ENCODE measurements around the gene POGZ.
"Not testable (repeated sequence)": the region's sequence is repeated elsewhere in the genome, so short reads cannot be mapped to it uniquely, and the experiment has no call there.

The POGZ gene

DNA sequence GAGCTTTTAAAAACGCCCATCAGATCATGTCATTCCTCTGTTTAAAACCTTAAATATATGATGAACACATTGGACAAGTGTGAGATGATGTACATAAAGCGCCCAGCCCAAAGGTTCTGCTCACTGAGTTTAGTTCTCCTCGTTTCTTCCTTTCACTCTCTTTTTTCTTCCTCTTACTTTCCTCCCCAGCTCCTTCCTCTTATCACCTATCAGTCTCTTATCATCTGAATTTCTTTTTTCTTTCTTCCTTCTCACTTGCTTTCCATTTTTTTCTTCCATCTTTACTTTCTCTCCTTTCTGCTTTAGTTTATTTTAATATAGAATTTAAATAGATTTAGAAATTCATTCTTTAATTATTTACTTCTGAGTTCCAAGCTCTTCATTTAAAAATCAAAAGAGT, 17.8 kb upstream of the POGZ start:
- no peak for DNase-seq

DNA sequence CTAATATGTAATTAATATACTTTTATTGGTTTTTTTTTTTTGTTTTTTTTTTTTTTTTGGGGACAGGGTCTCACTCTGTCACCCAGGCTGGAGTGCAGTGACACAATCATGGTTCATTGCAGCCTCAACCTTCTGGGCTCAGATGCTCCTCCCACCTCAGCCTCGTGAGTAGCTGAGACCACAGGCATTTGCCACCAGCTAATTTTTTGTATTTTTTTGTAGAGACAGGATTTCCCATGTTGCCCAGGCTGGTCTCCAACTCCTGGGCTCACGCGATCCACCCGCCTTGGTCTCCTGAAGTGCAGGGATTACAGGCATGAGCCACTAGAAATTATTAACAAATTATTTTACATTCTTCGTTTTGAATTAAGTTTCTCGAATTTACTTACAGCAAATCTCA, 16.8 kb upstream of the POGZ start:
- no peak for DNase-seq

DNA sequence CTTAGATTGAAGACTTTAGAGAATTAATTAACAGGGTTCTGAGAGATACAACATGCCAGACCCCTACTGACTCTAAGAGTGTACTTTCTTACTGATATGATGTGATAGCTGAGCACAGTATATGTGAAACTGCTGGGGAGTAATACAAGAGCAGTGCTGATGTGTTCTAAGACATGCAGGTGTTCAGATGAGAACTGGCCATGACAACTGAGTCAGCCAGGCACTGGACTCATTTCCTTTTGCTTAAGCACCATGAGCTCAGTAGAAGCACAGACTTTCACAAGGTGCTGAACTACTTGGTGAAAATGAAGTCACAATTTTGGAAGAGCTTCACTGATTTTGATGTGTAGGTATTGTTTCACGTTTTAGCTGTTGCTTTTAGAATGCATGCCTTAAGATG, 15.9 kb upstream of the POGZ start:
- peak; percentile 23 for DNase-seq

DNA sequence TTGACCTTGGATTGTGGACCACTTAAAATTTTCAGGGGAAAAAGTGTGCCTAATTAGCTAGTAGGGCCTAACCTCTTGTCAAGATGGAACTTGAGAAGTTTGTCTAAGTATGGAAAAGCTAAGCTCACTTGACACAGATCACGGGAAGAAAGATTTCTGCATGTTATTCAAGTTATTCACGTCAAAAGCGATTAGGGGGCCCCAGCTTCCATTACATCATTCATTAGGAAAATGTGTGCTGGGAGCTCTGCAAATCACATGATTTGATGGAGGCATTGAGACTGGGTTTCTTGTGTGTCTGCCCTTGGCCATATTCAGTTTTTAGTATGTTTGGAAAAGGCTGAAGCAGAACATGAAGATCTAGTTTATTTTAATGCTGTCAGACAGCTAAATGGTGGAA, 15.5 kb upstream of the POGZ start:
- DNase-seq = no peak

DNA sequence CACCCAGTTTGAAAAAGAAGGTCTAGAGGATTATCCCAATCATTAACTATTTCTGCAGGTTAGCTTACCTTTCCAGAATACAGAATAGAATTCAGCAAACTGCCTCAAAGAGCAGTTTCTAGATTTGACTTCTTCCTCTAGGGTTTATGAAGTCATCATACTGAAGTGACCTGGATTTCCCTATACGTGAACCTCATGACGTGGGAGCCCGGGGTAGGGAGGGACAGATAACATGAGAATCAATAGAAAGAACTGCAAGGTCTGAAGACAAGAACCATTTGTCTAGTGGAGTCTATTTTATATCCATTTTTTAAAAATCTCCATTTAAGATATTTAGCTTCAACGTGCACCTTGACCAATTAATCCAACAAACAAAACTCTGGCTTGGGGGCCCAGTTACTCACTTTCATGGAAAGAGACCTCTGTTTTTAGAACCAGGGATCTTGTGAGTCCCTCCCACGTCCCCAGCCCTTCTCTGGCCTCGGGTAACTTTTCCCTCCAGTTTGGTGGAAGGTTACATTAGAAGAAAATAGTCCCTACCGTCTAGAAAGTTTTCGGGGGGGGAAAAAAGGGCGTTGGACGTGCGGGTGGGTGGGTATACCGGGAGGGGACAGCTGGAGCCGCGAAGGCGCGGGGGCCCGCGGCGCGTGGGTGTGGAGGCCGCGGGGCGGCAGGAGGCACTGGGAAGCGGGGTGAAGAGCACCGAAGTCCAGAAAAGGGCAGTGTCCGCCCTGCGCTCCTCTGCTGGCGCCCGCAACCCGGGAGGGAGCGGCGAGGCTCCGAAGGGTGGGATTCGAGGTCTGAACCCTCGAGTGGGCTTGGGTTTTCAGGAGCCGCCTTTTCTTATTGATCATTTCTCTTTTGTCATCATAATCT, 13.8 kb upstream of the POGZ start:
- DNase-seq = peak; percentile 34

DNA sequence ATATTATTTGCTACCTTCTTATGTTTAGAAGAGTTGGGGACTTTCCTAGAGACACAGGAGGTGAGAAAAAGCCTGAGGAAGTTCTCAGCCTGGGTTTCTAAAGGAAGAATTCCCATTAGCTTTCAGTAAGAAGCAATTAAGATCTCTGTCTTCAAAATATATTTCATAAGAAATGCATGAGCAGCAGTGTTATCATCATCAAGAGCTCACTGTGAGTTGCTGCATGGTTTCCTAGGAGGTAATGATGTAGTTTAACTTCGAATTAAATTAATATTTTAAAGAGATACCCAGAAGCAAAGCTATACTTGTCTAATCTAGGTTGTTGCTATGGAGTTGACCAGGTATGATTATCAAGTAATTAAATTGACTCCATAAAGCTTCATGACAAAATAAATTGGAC, 5.7 kb upstream of the POGZ start:
- no peak for DNase-seq

DNA sequence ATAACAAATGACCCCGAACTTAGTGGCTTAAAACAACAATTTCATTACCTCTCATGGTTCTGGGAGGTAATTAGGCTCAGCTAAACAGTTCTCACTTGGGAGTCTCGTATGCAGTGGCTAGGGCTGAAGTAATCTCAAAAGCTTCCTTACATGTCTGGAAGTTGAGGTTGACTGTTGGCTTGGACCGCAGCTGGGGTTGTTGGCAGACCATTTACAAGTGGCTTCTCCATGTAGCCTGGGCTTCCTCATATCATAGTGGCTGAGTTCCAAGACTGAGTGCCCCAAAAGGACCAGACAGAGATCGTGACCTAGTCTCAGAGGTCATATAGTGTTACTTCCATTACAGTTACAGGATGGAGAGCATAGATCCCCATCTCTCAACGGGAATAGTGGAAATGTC, 2.4 kb upstream of the POGZ start:
- no peak for DNase-seq

DNA sequence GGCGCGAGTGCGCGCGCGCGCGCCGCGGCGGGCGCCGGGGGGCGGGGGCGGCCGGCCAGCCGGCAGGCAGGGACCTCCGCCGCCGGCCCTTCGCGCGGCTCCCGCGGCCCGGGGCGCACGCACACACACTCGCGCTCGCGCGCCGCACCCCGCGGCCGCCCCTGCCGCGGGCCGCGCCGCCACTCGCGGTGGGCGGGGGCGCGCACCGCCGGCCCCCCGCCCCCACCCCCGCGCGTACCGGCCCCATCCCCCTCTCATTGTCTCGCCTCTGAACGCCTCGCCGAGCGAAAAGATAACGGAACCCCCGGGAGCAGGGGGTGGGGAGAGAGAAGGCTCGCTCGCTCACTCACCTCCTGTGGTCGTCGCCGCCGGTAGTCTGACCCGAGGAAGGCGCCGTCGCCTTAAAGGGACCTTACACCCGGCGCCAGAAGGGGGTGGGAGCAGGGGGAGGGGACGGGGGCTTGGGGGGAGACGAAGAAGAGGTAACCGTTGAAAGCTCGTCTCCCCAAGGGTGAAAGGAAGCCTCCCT, 428 bp downstream of the POGZ start:
- peak; percentile 64 for DNase-seq

DNA sequence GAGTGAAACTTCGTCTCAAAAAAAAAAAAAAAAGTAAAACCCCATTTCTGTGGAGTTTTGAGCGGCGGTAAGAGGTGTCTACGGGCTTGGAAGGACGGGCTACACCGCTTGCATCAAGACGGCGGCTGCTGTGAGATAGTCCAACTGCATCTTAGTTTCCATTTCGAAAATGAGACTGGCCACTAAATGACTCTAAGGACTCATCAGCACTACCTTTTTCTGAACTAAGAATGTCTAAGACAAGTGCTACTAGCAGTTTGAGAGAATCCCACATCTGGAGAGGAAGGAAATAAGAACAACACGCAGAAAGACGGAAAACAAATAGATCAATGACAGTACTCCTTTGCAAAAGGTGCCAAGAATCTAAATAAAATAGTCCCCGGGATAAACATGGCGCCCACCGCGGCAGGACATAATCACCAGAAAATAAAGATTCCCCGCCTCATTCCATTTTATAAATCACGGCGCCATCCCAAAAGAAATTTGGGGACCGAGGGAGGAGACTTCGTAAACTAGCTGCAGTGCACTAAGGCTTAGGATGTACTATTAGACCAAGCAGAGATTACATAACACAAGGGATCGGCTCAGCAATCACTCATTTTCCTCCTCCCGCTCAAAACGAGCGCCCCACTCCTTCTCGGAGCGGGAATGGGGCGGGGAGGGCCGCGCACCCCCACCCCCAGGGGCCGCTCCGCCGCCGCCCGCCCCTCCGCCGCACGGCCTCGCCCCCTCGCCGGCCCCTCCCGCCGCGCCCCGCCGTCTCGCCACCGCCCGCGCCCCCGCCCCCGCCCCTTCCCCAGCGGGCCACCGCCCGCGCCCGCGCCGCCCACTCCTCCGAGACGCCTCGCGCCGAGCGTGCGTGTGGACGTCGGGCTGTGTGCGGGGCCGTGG, 1.1 kb downstream of the POGZ start:
- DNase-seq = peak; percentile 73

DNA sequence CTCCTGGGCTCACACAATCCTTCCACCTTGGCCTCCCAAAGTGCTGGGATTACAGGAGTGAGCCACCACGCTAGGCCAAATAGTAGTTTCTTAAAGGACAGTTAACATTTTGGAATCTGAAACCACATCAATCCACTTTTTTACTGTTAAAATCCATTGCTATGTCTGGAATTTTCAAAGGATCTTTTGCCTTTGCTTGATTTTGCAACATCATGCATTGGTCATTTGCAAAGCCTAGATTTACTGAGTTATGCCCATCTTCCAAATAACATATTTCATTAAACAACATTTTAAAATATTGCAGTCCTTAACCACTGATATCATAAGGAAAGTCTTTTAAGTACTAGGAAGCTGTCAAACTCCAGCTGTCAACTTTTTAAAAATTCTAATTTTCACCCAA, 3.3 kb downstream of the POGZ start:
- no peak for DNase-seq

DNA sequence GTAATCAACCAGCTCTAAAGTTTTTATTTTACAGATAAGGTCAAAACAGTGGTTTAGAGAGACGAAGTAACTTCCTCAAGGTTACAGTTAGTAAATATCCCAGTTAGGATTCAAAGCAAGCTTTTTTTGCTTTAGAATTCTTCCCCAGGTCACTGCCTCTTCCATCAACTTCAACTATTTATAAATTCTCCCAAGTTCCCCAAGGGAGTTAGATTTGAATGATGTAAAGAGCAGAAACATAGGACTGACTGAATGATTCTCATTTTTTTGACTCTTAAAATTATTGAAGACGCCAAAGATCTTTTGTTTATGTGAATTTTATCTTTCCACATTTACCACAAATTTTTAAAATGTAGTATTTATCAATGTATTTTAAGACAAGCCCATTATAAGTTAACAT, 4.1 kb downstream of the POGZ start:
- no peak for DNase-seq

DNA sequence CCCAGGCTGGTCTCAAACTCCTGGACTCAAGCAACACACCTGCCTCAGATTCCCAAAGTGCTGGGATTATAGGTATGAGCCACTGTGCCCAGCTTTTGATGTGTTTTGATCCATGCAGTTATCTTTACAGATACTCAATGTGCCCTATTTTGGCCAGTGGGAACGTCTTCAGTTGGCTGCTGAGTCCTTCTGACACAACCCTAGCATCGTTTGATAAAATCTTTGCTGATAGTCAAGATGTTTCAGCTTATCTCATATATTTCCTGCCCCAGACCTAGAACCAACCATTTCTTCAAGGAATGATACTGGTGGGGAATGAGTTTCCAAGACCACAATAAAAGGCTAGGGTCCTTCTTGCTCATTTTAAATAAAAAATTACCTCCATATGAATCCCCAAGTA, 11.6 kb downstream of the POGZ start:
- DNase-seq = no peak

DNA sequence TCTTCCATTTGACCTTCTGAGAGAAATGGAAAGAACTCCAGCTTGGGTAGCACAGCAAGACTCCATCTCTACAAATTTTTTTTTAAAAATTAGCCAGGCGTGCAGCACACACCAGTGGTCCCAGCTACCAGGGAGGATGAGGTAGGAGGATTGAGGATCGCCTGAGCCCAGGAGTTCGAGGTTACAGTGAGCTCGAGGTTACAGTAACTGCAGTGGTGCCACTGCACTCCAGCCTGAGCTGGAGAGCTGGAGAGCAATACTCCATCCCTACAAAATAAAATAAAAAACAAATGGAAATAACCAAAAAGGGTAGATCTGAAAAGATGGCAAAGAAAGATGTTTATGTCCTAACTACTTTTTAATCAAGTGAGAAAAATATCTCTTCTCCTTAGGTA, 14.5 kb downstream of the POGZ start:
- no peak for DNase-seq

DNA sequence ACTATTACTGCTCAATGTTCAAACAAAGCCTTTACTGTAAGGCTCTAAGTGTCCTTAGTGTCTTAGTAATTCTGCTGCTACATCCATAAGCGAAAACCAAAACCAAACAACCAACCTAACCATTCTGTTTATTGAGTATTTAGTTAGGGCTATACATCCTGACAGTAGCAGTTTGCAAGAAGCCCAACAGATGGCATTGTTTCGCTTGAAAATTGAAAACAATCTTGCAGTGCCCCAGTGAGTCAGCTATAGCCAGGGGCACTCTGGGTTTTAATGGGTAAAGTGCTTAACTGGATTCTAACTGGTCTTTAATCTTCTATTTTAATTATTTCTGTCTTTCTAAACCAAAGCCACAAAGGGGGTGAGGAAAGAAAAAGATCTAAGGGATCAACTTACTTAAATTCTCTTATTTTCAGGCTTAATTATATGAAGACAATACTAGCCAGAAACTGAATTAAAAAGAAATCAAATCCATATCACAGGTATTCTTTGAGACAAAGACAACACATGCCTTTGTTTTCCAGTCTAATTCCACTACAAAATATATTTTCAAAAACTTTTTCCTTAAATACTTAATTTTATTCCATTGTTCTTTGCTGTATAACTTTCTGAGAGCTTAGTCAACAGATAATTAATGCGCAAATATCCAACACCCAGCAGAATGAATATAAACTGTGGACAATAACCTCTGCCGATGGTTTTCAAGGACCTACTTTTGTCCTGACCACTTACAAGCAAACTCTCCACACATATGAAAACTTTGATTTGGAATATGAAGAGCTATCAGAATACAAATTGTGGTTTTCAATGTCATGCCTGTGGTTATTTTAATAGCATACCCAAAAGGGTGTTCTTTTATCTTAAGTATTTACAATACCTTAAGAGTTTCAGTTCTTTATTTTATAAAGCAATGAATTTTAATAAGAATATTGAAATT, 15.2 kb downstream of the POGZ start:
- DNase-seq = peak; percentile 69

DNA sequence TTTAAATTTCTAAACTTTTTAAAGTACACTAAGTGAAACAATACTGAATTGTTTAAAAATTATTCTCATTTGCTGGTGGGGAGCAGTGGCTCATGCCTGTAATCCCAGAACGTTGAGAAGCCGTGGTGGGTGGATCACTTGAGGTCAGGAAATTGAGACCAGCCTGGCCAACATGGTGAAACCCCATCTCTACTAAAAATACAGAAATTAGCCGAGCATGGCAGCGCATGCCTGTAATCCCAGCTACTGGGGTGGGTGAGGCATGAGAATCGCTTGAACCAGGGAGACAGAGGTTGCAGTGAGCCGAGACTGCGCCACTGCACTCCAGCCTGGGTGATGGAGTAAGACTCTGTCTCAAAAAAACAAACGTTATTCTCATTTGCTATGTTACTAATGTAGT, 21.9 kb downstream of the POGZ start:
- not testable (repeated sequence) for DNase-seq

DNA sequence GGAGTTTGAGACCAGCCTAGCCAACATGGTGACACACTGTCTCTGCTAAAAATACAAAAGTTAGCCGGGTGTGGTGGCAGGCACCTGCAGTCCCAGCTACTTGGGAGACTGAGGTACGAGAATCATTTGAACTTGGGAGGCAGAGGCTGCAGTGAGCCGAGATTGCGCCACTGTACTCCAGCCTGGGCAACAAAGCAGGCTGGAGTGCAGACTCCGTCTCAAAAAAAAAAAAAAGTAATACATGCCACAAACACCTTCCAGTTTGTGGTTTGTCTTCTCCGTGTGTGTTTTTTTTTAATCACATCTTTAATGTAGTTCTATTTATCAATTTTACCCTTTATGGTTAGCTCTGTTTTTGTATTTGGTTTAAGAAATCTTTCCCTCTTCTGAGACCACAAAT, 22.3 kb downstream of the POGZ start:
- no peak for DNase-seq

DNA sequence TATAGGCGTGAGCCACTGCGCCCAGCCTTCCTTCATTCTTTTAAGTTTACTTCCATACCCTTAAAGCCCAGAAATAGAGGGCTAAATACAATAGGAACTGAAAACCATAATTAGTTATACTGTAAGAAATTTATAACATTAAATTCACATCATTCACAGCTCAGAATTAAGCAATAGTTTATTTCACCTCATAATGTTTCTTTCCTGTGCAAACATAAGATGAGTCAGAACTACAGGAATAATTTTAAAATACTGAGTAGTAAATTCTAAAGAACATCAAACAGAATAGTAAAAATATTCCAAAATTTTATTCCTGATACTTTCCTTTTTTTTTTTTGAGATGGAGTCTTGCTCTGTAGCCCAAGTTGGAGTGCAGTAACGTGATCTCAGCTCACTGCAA, 24.1 kb downstream of the POGZ start:
- no peak for DNase-seq

DNA sequence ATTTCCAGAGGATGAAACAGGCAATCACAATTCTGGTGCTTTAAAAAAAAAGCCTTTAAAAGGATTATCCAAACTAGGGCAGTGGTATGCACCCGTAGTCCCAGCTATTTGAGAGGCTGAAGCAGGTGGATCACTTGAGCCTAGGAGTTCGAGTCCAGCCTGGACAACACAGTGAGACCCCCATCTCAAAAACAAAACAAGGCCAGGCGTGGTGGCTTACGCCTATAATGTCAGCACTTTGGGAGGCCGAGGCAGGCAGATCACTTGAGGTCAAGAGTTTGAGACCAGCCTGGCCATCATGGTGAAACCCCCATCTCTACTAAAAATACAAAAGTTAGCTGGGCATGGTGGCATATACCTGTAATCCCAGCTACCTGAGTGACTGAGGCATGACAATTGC, 25.5 kb downstream of the POGZ start:
- DNase-seq = not testable (repeated sequence)

DNA sequence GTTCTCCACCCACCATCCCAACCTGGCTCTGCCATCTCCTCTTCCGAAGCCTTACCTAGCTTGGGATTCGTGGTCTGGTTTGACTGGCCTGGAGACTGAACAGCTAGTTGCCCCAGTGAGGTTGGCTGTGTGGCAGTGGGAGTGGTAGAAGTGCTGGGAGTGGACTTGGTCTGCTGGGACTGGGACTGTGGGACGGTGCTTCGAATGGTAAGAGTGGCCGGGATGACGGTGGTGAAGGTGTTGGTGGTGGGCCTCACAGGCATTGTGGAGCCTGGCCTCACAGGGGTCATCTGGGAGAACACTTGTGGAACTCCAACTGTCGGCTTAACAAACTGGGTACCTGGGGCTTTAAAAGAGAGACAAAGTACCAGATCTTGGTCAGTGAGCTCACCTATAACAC, 31.2 kb downstream of the POGZ start:
- DNase-seq = no peak

DNA sequence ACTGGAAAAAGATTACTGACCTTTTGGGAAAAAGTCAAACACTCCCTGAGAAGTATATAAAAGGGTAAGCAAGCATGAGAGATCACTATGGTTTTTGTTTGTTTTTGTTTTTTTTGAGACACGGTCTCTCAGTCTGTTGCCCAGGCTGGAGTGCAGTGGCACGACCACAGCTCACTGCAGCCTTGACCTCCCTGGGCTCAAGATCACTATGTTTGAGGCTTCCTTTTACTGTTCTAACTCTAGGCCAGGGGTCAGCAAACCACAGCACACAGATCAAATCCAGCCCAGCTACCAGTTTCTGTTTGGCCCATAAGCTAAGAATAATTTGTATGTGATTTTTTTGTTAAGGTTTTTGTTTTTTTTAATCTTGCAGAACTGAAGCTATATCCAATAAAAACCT, 34.2 kb downstream of the POGZ start:
- no peak for DNase-seq

DNA sequence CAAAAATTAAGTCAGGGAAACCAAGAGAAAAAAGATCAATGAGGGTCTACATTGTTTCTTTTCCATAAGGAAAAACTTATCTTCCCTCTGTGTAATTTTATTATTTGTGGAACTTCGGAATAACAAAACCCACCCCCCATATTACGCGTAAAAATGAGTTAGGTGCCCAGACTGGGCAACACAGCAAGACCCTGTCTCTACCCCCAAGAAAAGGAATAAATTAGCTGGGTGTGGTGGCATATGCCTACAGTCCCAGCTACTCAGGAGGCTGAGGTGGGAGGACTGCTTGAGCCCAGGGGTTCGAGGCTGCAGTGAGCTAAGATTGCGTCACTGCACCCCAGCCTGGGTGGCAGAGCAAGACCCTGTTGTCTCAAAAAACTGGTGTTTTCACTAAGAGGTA, 39.5 kb downstream of the POGZ start:
- DNase-seq = no peak

DNA sequence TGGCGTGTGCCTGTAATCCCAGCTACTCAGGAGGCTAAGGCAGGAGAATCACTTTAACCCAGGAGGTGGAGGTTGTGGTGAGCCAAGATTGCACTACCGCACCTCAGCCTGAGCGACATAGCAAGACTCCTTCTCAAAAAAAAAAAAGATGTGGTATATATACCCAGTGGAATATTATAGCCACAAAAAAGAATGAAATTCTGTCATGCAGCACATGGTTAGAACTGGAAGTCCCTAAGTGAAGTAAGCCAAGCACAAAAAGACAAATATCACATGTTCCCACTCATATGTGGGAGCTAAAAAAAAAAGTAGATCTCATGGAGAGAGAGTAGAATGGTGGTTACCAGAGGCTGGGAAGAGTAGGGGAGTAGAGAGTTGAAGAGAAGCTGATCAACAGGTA, 41.2 kb downstream of the POGZ start:
- no peak for DNase-seq

DNA sequence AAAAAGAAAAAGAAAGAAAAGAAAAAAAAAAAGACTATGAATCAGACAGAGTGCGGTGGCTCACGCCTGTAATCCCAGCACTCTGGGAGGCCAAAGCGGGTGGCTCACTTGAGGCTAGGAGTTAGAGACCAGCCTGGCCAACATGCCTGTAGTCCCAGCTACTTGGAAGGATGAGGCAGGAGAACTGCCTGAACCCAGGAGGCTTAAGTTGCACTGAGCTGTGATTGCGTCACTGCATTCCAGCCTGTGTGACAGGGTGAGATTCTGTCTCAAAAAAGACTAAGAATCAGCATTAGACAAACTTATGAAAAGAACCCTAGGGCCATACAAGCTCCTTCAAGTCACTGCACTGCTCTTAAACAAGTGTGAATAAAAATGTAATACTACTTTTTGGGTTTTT, 43.1 kb downstream of the POGZ start:
- no peak for DNase-seq

All from stimulated activated CD4-positive, alpha-beta T cell treated with anti-CD3 and anti-CD28 coated beads, Interleukin-15, amount 100 ng/mL, for 24 hours (primary cell).